ENCODE results near the gene ABHD15. TPM values are rescaled to one million over a fixed set of nuclear protein-coding genes. Genes with fewer than 3 reads are reported as not detected.
A peak's percentile ranks its signal among the peaks of the same experiment; 100 is the strongest.

The ABHD15 gene
- total and polyA plus RNA-seq, 9 of the 15 experiments (the other 6 are each of a cell fraction or from before 2014, with no cell fraction given) = 0.85 to 4.2 (median 2.1) TPM

DNA sequence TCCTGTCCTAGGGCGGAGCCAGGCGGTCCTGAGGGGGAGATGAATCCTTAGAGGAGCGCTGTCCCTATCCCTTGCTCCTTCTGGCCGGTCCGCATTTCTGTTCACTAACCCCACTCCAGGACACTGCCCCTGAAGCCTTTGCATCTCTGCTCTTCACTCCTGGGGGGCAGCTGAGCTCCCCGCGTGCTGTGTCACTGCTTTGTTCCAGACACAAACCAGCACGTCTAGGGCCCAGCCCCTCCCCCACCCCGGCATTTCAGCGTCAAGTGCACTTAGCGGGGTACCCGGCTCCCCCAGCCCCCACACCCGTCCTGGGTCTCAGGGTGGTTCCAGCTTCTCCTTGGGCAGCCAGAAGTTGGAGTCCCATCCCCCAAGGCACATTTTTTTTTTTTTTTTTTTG, 47.0 kb upstream of the ABHD15 start (continued):
- no peak for TF ChIP-seq PURB (CRISPR knock-in tag; IDR thresholded peaks at IDR 0.05; ENCODE audit: low read depth)

DNA sequence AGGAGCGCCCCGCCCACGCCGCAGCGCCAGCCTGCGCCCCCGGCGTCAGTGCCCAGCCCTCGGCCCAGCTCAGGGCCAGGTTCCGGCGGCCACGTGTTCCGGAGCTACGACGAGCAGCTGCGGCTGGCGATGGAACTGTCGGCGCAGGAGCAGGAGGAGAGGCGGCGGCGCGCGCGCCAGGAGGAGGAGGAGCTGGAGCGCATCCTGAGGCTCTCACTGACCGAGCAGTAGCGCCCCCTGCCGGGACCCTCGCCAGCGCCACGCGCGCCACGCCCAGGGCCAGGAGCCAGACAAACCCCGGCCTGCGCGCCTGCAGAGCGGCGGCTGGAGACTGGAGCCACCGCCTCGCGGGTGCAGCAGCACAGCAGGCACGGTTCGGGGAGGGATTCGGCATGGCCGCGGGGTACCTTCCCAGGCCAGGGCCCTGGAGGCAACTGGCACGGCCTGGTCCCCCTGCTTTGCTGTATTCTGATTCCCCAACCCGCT, 46.6 kb upstream of the ABHD15 start:
- Histone ChIP-seq H2AFZ (ENCODE audit: low read depth, low read length) (no peak overlapping the region), H3K9me1 (ENCODE audit: control insufficient read depth, insufficient read depth, low read length) (peaks cover 2% of the 10 kb centered on the region), H4K20me1 (replicated peaks; ENCODE audit: control insufficient read depth, insufficient read depth, low read length) (no peaks in the 10 kb centered on the region; the same call in 1 of the 2 replicates), H3K9me3 (replicated peaks; ENCODE audit: control insufficient read depth, insufficient read depth, low read depth, low read length) (no peaks in the 10 kb centered on the region), H3K9ac (ENCODE audit: insufficient read depth in 1 of 2, low read depth in 2 of 2, low read length in 2 of 2) (no peak overlapping the region), H3K27ac (ENCODE audit: extremely low read depth, low read depth, low read length) (no peak overlapping the region), H3K27me3 (ENCODE audit: control insufficient read depth in 2 of 2, insufficient read depth in 2 of 2, low read length in 2 of 2) (no peaks in the 10 kb centered on the region), H3K79me2 (ENCODE audit: control insufficient read depth, insufficient read depth, low read length) (no peaks in the 10 kb centered on the region), H3K4me2 (ENCODE audit: insufficient read depth, low read length) (no peak overlapping the region), H3K4me3 (no peak overlapping the region), H3K4me1 (replicated peaks in 1 of 2; ENCODE audit: control insufficient read depth in 2 of 2, insufficient read depth in 2 of 2, low read length in 2 of 2) (peaks cover 18 to 55% of the 10 kb centered on the region in 2 experiments), H3K36me3 (ENCODE audit: control insufficient read depth, insufficient read depth, low read length) (peaks cover 3% of the 10 kb centered on the region; the same call in 1 of the 3 replicates)
- ChIA-PET POLR2A (no interaction called here), CTCF (ENCODE audit: low intra/inter-chr PET ratio) (no interaction called here)
- TF ChIP-seq, protein P1, sequence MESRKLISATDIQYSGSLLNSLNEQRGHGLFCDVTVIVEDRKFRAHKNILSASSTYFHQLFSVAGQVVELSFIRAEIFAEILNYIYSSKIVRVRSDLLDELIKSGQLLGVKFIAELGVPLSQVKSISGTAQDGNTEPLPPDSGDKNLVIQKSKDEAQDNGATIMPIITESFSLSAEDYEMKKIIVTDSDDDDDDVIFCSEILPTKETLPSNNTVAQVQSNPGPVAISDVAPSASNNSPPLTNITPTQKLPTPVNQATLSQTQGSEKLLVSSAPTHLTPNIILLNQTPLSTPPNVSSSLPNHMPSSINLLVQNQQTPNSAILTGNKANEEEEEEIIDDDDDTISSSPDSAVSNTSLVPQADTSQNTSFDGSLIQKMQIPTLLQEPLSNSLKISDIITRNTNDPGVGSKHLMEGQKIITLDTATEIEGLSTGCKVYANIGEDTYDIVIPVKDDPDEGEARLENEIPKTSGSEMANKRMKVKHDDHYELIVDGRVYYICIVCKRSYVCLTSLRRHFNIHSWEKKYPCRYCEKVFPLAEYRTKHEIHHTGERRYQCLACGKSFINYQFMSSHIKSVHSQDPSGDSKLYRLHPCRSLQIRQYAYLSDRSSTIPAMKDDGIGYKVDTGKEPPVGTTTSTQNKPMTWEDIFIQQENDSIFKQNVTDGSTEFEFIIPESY (CRISPR knock-in tag; IDR thresholded peaks at IDR 0.05) = peak; percentile 72
- no peak for TF ChIP-seq ZNF586 (CRISPR knock-in tag; conservative IDR thresholded peaks at IDR 0.05)
- no peak for ATAC-seq
- FAIRE-seq = no peak
- no peak for DNase-seq (ENCODE audit: extremely low read depth in 1 of 4, low spot score in 3 of 4)
- BruUV-seq (replicated peaks) = no TSS peak
- in situ Hi-C loops (cut with MboI) (no loop called here), intact Hi-C loops (cut with micrococcal nuclease) (loop anchor here (10.0 kb wide), 1 partner anchor 469 kb away; no protein-coding TSS in a partner anchor)
- 91% methylated on average over 9 of the region's 50 CpGs for WGBS (ENCODE audit: insufficient coverage, low coverage, missing lambda C conversion rate)
